ENCODE data around the gene SAA2. TPM values are rescaled to one million over a fixed set of nuclear protein-coding genes. Genes with fewer than 3 reads are reported as not detected.

SAA2 gene
- total and polyA plus RNA-seq, 10 of the 15 experiments (the other 5 are each of a cell fraction or from before 2014, with no cell fraction given) = 0.18 to 4.1 (median 0.28) TPM; not detected in 2

DNA sequence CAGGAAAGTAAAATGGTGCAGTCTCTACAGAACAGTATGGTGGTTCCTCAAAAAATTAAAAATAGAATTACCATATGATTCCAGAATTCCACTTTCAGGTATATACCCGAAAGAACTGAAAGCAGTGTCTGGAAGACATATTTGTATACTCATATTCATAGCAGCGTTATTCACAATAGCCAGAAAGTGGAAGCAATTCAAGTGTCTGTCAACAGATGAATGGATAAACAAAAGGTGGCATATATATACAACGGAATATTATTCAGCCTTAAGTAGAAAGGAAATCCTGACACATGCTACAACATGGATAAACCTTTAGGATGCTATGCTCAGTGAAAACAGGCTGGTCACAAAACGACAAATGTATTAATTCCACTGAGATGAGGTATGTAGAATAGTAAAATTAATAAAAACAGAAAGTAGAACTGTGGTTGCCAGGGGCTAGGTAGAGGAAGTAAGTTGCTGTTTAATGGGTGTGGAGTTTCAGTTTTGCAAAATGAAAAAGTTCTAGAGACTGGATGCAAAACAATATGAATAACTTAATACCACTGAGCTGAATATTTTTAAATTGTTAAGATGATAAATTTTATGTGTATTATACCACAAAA is 32.1 kb upstream of the SAA2 start (continued):
- no peak for TF ChIP-seq BCLAF1 (IDR thresholded peaks at IDR 0.05)
- no peak for TF ChIP-seq POLR2AphosphoS5 (IDR thresholded peaks at IDR 0.05; ENCODE audit: low read length)
- TF ChIP-seq RBBP5 (conservative IDR thresholded peaks at IDR 0.05) = no peak
- no peak for TF ChIP-seq POLR2A (IDR thresholded peaks at IDR 0.05; ENCODE audit: low read depth, low read length)
- TF ChIP-seq IRF3 (IDR thresholded peaks at IDR 0.05) = no peak
- 0 out of 2 replicates have a peak, but pooled peaks have one; percentile 29 for TF ChIP-seq IRF4 (IDR thresholded peaks at IDR 0.05; ENCODE audit: low read depth, low read length)
- TF ChIP-seq, protein P1, sequence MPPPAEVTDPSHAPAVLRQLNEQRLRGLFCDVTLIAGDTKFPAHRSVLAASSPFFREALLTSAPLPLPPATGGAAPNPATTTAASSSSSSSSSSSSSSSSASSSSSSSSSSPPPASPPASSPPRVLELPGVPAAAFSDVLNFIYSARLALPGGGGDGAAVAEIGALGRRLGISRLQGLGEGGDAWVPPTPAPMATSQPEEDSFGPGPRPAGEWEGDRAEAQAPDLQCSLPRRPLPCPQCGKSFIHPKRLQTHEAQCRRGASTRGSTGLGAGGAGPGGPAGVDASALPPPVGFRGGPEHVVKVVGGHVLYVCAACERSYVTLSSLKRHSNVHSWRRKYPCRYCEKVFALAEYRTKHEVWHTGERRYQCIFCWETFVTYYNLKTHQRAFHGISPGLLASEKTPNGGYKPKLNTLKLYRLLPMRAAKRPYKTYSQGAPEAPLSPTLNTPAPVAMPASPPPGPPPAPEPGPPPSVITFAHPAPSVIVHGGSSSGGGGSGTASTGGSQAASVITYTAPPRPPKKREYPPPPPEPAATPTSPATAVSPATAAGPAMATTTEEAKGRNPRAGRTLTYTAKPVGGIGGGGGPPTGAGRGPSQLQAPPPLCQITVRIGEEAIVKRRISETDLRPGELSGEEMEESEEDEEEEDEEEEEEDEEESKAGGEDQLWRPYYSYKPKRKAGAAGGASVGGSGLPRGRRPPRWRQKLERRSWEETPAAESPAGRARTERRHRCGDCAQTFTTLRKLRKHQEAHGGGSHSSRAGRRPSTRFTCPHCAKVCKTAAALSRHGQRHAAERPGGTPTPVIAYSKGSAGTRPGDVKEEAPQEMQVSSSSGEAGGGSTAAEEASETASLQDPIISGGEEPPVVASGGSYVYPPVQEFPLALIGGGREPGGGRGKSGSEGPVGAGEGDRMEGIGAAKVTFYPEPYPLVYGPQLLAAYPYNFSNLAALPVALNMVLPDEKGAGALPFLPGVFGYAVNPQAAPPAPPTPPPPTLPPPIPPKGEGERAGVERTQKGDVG (CRISPR knock-in tag; IDR thresholded peaks at IDR 0.05) = no peak
- no peak for TF ChIP-seq CREM (IDR thresholded peaks at IDR 0.05; ENCODE audit: low read depth)
- TF ChIP-seq RB1 (IDR thresholded peaks at IDR 0.05; ENCODE audit: borderline replicate concordance) = no peak
- TF ChIP-seq PBX3 (IDR thresholded peaks at IDR 0.05; ENCODE audit: insufficient replicate concordance, low read depth, low read length) = no peak
- TF ChIP-seq ZNF274 (IDR thresholded peaks at IDR 0.05; ENCODE audit: insufficient read depth, insufficient read length) = no peak
- TF ChIP-seq, protein P2, sequence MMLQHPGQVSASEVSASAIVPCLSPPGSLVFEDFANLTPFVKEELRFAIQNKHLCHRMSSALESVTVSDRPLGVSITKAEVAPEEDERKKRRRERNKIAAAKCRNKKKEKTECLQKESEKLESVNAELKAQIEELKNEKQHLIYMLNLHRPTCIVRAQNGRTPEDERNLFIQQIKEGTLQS (IDR thresholded peaks at IDR 0.05; ENCODE audit: borderline replicate concordance, extremely low read depth, low read depth, low read length) = no peak
- TF ChIP-seq, protein P3, sequence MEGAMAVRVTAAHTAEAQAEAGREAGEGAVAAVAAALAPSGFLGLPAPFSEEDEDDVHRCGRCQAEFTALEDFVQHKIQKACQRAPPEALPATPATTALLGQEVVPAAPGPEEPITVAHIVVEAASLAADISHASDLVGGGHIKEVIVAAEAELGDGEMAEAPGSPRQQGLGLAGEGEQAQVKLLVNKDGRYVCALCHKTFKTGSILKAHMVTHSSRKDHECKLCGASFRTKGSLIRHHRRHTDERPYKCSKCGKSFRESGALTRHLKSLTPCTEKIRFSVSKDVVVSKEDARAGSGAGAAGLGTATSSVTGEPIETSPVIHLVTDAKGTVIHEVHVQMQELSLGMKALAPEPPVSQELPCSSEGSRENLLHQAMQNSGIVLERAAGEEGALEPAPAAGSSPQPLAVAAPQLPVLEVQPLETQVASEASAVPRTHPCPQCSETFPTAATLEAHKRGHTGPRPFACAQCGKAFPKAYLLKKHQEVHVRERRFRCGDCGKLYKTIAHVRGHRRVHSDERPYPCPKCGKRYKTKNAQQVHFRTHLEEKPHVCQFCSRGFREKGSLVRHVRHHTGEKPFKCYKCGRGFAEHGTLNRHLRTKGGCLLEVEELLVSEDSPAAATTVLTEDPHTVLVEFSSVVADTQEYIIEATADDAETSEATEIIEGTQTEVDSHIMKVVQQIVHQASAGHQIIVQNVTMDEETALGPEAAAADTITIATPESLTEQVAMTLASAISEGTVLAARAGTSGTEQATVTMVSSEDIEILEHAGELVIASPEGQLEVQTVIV (IDR thresholded peaks at IDR 0.05; ENCODE audit: borderline replicate concordance, partially characterized antibody) = no peak
- no peak for TF ChIP-seq HDAC2 (IDR thresholded peaks at IDR 0.05)
- TF ChIP-seq CHD4 (IDR thresholded peaks at IDR 0.05) = no peak
